Activated T-cell treated with anti-CD3 and anti-CD28 coated beads for 48 hours (primary cell): ENCODE results near the gene LZTFL1.

Experiments used
- DNase-seq: peaks from one replicate; pipeline ENCODE4 v3.0.0-alpha.2; 2020; ENCODE audit warnings: low read depth

Gene LZTFL1

GRCh38 chr3:45807681-45808540 lies 34.0 kb downstream of the LZTFL1 start:
- DNase-seq = no peak

- DNase-seq = no peak
Observed at GRCh38 chr3:45807133-45807532, 34.8 kb downstream of the LZTFL1 start.

- no peak for DNase-seq
Observed at GRCh38 chr3:45806072-45806471, 35.8 kb downstream of the LZTFL1 start.

- DNase-seq = no peak
Observed at GRCh38 chr3:45803252-45803935, 38.5 kb downstream of the LZTFL1 start.

GRCh38 chr3:45802146-45802545 lies 39.8 kb downstream of the LZTFL1 start:
- DNase-seq = no peak

- DNase-seq = no peak
Observed at GRCh38 chr3:45800611-45801010, 41.3 kb downstream of the LZTFL1 start.

- no peak for DNase-seq
Observed at GRCh38 chr3:45799586-45799985, 42.3 kb downstream of the LZTFL1 start.

- DNase-seq = no peak
Observed at GRCh38 chr3:45798034-45798433, 43.9 kb downstream of the LZTFL1 start.

GRCh38 chr3:45796902-45797637 lies 44.8 kb downstream of the LZTFL1 start:
- no peak for DNase-seq

- DNase-seq = peak; percentile 2
Observed at GRCh38 chr3:45795882-45796765, 45.8 kb downstream of the LZTFL1 start, which contains the start of gene SLC6A20. SLC6A20 (minus strand) TSS chr3:45796536; CDS start chr3:45796419, 117 bp downstream.

- no peak for DNase-seq
Observed at GRCh38 chr3:45795509-45795881, 46.4 kb downstream of the LZTFL1 start.

GRCh38 chr3:45794660-45795059 lies 47.3 kb downstream of the LZTFL1 start:
- no peak for DNase-seq

- no peak for DNase-seq
Observed at GRCh38 chr3:45794177-45794560, 47.8 kb downstream of the LZTFL1 start.

GRCh38 chr3:45793482-45794176 lies 48.3 kb downstream of the LZTFL1 start:
- no peak for DNase-seq

GRCh38 chr3:45792516-45793172 lies 49.3 kb downstream of the LZTFL1 start:
- DNase-seq = no peak

GRCh38 chr3:45792036-45792435 lies 49.9 kb downstream of the LZTFL1 start:
- DNase-seq = no peak

GRCh38 chr3:45790596-45790995 lies 51.3 kb downstream of the LZTFL1 start:
- no peak for DNase-seq

GRCh38 chr3:45789235-45789812 lies 52.6 kb downstream of the LZTFL1 start:
- no peak for DNase-seq

GRCh38 chr3:45787551-45787950 lies 54.4 kb downstream of the LZTFL1 start:
- no peak for DNase-seq
